GM06990 (cell line): ENCODE results near the gene SLC12A7.

ENCODE experiments used
- DNase-seq: peaks from one replicate; pipeline ENCODE4 v3.0.0-alpha.2; 2011; ENCODE audit not compliant: insufficient read length; ENCODE audit errors: extremely low read depth
- H3K27me3 ChIP-seq: replicated peaks from 2 replicates; pipeline ENCODE4 v1.6.0; 2011; ENCODE audit warnings: low read length; ENCODE audit not compliant: control insufficient read depth, insufficient read depth
- H3K36me3 ChIP-seq: 2 replicates; pipeline ENCODE4 v1.5.1; 2011; ENCODE audit warnings: low read length; ENCODE audit not compliant: control insufficient read depth, insufficient read depth
- H3K4me3 ChIP-seq: replicated peaks from 2 replicates; pipeline ENCODE4 v1.5.1; 2011; ENCODE audit warnings: low read depth, mild to moderate bottlenecking, control low read depth, low read length
- CTCF ChIP-seq: IDR thresholded peaks from 2 replicates; pipeline ENCODE4 v1.5.1; 2011; ENCODE audit warnings: low read length, control low read depth, mild to moderate bottlenecking, inconsistent platforms; ENCODE audit not compliant: insufficient read depth, poor library complexity, severe bottlenecking

SLC12A7 gene

GRCh38 chr5:1016476-1016875 lies 95.4 kb downstream of the SLC12A7 start:
- Histone ChIP-seq H3K4me3 (no peak overlapping the region), H3K27me3 (no peaks in the 10 kb centered on the region; the same call in 1 of the 2 replicates), H3K36me3 (no peaks in the 10 kb centered on the region)
- no peak for DNase-seq
- TF ChIP-seq CTCF, result no peak

GRCh38 chr5:1016036-1016435 lies 95.8 kb downstream of the SLC12A7 start:
- no peak for TF ChIP-seq CTCF
- no peaks in the 10 kb centered on the region for H3K36me3 ChIP-seq
- H3K4me3 ChIP-seq, result no peak overlapping the region
- DNase-seq, result no peak
- H3K27me3 ChIP-seq, result no peaks in the 10 kb centered on the region; the same call in 1 of the 2 replicates

GRCh38 chr5:1015507-1015906 lies 96.4 kb downstream of the SLC12A7 start:
- Histone ChIP-seq H3K36me3 (no peaks in the 10 kb centered on the region), H3K4me3 (no peak overlapping the region), H3K27me3 (no peaks in the 10 kb centered on the region; the same call in 1 of the 2 replicates)
- no peak for DNase-seq
- no peak for TF ChIP-seq CTCF

- TF ChIP-seq CTCF, result no peak
- H3K4me3 ChIP-seq, result no peak overlapping the region
- no peak for DNase-seq
Measured at GRCh38 chr5:1014781-1015221, 97.1 kb downstream of the SLC12A7 start.

GRCh38 chr5:1014346-1014745 lies 97.5 kb downstream of the SLC12A7 start:
- H3K36me3 ChIP-seq, result no peaks in the 10 kb centered on the region
- no peak for DNase-seq
- TF ChIP-seq CTCF, result no peak
- no peaks in the 10 kb centered on the region; the same call in 1 of the 2 replicates for H3K27me3 ChIP-seq
- H3K4me3 ChIP-seq, result no peak overlapping the region

More at GRCh38 chr5:1014781-1015221, 97.1 kb downstream of the SLC12A7 start:
- Histone ChIP-seq H3K36me3 (no peaks in the 10 kb centered on the region), H3K27me3 (no peaks in the 10 kb centered on the region; the same call in 1 of the 2 replicates)

GRCh38 chr5:1013948-1014301 lies 97.9 kb downstream of the SLC12A7 start:
- TF ChIP-seq CTCF, result no peak
- no peaks in the 10 kb centered on the region for H3K36me3 ChIP-seq
- no peak overlapping the region for H3K4me3 ChIP-seq
- no peaks in the 10 kb centered on the region; the same call in 1 of the 2 replicates for H3K27me3 ChIP-seq
- DNase-seq, result no peak
